HCT116 (cell line): ENCODE data around the gene PRPH. TPM values are rescaled to one million over a fixed set of nuclear protein-coding genes. Genes with fewer than 3 reads are reported as not detected.

ENCODE experiments used
- ATAC-seq: fragments of 200-7000 bp; cut with Tn5 transposase; 2 replicates; pipeline ENCODE4 v1.9.1; 2020; ENCODE audit warnings: mild to moderate bottlenecking, moderate library complexity
- BruUV-seq: library from RNA; stranded (reverse); fragments of 400-500 nt; replicated peaks from 2 replicates; lab custom pipeline; 2021; lab: Mats Ljungman, UMichigan
- CTCF ChIA-PET: fragments of 300-600 bp; sonication (Branson Sonifier 250); formaldehyde crosslinking; loops from one replicate; lab custom pipeline; 2021; ENCODE audit warnings: antibody characterized with exemption; lab: Charles Lee
- POLR2A ChIA-PET: fragments of 300-600, 350-600 bp; sonication (Branson Sonifier 250); formaldehyde crosslinking; loops from one replicate; lab custom pipeline; 2021; ENCODE audit warnings: antibody characterized with exemption; lab: Charles Lee
- RAD21 ChIA-PET, 2 experiments: fragments of 300-600 bp; sonication (Branson Sonifier 250); formaldehyde crosslinking; loops; one replicate each; lab custom pipeline; 2023; ENCODE audit warnings: low total read pairs in 2 of 2; ENCODE audit not compliant: uncharacterized antibody in 2 of 2, unreplicated experiment in 2 of 2, low non-redundant PET in 1 of 2; lab: Charles Lee
- DNase-seq: peaks from one replicate; pipeline ENCODE4 v3.0.0-alpha.2; 2010; ENCODE audit warnings: low read depth, low spot score
- H2AFZ ChIP-seq: fragments of 200-600 bp; shearing (Covaris generic), sonication (generic); 2 replicates; pipeline ENCODE4 v1.6.1; 2017; ENCODE audit warnings: low read depth, mixed run types, mixed read lengths, antibody characterized with exemption, low read length; ENCODE audit not compliant: poor library complexity, severe bottlenecking
- H3K27ac ChIP-seq: 2 replicates; pipeline ENCODE4 v1.5.1; 2012; ENCODE audit warnings: low read depth, low read length
- H3K27me3 ChIP-seq: fragments of 200-600 bp; sonication (generic); 2 replicates; pipeline ENCODE4 v1.6.1; 2016; ENCODE audit warnings: mixed run types, low read length, mixed read lengths; ENCODE audit not compliant: insufficient read depth
- H3K36me3 ChIP-seq, 2 experiments: fragments of 200-500 bp in 1 of 2; fragments of 200-600 bp in 1 of 2; sonication (Bioruptor generic) in 1 of 2; sonication (generic) in 1 of 2; 2 replicates each; pipeline versions ENCODE4 v1.5.1 to v1.6.1; 2014 to 2016; ENCODE audit warnings: low read length in 2 of 2, inconsistent platforms in 1 of 2, mixed read lengths in 1 of 2, mixed run types in 1 of 2; ENCODE audit not compliant: insufficient read depth in 2 of 2, control insufficient read depth in 1 of 2
- H3K4me1 ChIP-seq, 2 experiments: fragments of 200-600 bp in 1 of 2; sonication (generic) in 1 of 2; 2 replicates each; pipeline versions ENCODE4 v1.5.1 to v1.6.1; 2012 to 2017; ENCODE audit warnings: low read length in 2 of 2, inconsistent platforms in 1 of 2, mild to moderate bottlenecking in 1 of 2, mixed read lengths in 1 of 2, mixed run types in 1 of 2, moderate library complexity in 1 of 2; ENCODE audit not compliant: insufficient read depth in 2 of 2, control insufficient read depth in 1 of 2
- H3K4me2 ChIP-seq: fragments of 200-600 bp; sonication (generic); 2 replicates; pipeline ENCODE4 v1.6.1; 2017; ENCODE audit warnings: mixed run types, low read length, mixed read lengths
- H3K4me3 ChIP-seq, 2 experiments: fragments of 200-600 bp in 1 of 2; sonication (generic) in 1 of 2; replicated peaks in 1 of 2; 2 replicates each; pipeline ENCODE4 v1.5.1; 2011 to 2016; ENCODE audit warnings: low read length in 2 of 2, control low read depth in 1 of 2, low read depth in 1 of 2, mild to moderate bottlenecking in 1 of 2, mixed read lengths in 1 of 2, mixed run types in 1 of 2
- H3K79me2 ChIP-seq: fragments of 200-600 bp; sonication (generic); 2 replicates; pipeline ENCODE4 v1.6.1; 2017; ENCODE audit warnings: mild to moderate bottlenecking, mixed run types, low read length, moderate library complexity, mixed read lengths; ENCODE audit not compliant: insufficient read depth
- H3K9ac ChIP-seq: fragments of 200-600 bp; sonication (generic); 2 replicates; pipeline ENCODE4 v1.6.1; 2016; ENCODE audit warnings: low read length, mixed read lengths
- H3K9me2 ChIP-seq: fragments of 200-600 bp; sonication (generic), shearing (Covaris generic); 2 replicates; pipeline ENCODE4 v1.6.1; 2017; ENCODE audit warnings: mixed run types, mild to moderate bottlenecking, moderate library complexity; ENCODE audit not compliant: insufficient read depth
- H3K9me3 ChIP-seq, 2 experiments: fragments of 200-500 bp in 1 of 2; fragments of 200-600 bp in 1 of 2; sonication (Bioruptor generic) in 1 of 2; sonication (generic) in 1 of 2; 2 replicates each; pipeline ENCODE4 v1.6.1; 2014 to 2017; ENCODE audit warnings: low read length in 2 of 2, mixed read lengths in 2 of 2, inconsistent platforms in 1 of 2, low read depth in 1 of 2, mild to moderate bottlenecking in 1 of 2, mixed run types in 1 of 2, moderate library complexity in 1 of 2; ENCODE audit not compliant: control insufficient read depth in 1 of 2, insufficient read depth in 1 of 2
- H4K20me1 ChIP-seq: fragments of 200-600 bp; sonication (generic), shearing (Covaris generic); 2 replicates; pipeline ENCODE4 v1.6.1; 2017; ENCODE audit warnings: mixed run types, mild to moderate bottlenecking, moderate library complexity; ENCODE audit not compliant: insufficient read depth
- CEBPB ChIP-seq: IDR thresholded peaks from 2 replicates; pipeline ENCODE4 v1.6.1; 2012; ENCODE audit warnings: low read depth
- EGR1 ChIP-seq: IDR thresholded peaks from 2 replicates; pipeline ENCODE4 v1.6.1; 2012; ENCODE audit warnings: low read depth
- ELF1 ChIP-seq: IDR thresholded peaks from 2 replicates; pipeline ENCODE4 v1.6.1; 2012; ENCODE audit warnings: low read depth, borderline replicate concordance
- POLR2A ChIP-seq: IDR thresholded peaks from 2 replicates; pipeline ENCODE4 v1.7.0; 2011; ENCODE audit warnings: borderline replicate concordance; ENCODE audit not compliant: insufficient read depth, insufficient read length; ENCODE audit errors: extremely low read depth
- RAD21 ChIP-seq: IDR thresholded peaks from 2 replicates; pipeline ENCODE4 v1.6.1; 2012; ENCODE audit warnings: low read depth, mild to moderate bottlenecking
- SP1 ChIP-seq: IDR thresholded peaks from 2 replicates; pipeline ENCODE4 v1.6.1; 2012; ENCODE audit warnings: low read depth
- TCF7L2 ChIP-seq: IDR thresholded peaks from 2 replicates; pipeline ENCODE4 v1.7.0; 2011; ENCODE audit warnings: borderline replicate concordance, inconsistent platforms; ENCODE audit not compliant: insufficient read depth, insufficient read length; ENCODE audit errors: extremely low read depth
- YY1 ChIP-seq: IDR thresholded peaks from 2 replicates; pipeline ENCODE4 v1.6.1; 2011; ENCODE audit warnings: low read length, low read depth, moderate library complexity, mild to moderate bottlenecking; ENCODE audit not compliant: insufficient replicate concordance; ENCODE audit errors: extremely low read depth
- ZFX ChIP-seq: fragments of 450-650 bp; IDR thresholded peaks from 2 replicates; pipeline ENCODE4 v1.6.1; 2017
- ZNF274 ChIP-seq: fragments of 200-500 bp; sonication (Bioruptor generic); IDR thresholded peaks from 2 replicates; pipeline ENCODE4 v1.6.1; 2014; ENCODE audit warnings: mild to moderate bottlenecking, low read depth, low read length, inconsistent platforms
- intact Hi-C: fragments of 100-400 bp; cut with micrococcal nuclease; formaldehyde crosslinking; loops from 2 replicates; pipeline ENCODE4 v1.10.0; 2022
- total RNA-seq: library from RNA; stranded (reverse); gene quantifications from one replicate; pipeline ENCODE4 v1.2.1, GENCODE V29; 2021; ENCODE audit not compliant: unreplicated experiment
- TF ChIP-seq, protein P1 (sequence below): IDR thresholded peaks from 2 replicates; pipeline ENCODE4 v1.6.1; 2012; ENCODE audit warnings: low read depth
- TF ChIP-seq, protein P2 (sequence below): IDR thresholded peaks from 2 replicates; pipeline ENCODE4 v1.6.1; 2012
- TF ChIP-seq, protein P3 (sequence below), 3 experiments: fragments of 200-600 bp in 1 of 3; sonication (generic) in 1 of 3; IDR thresholded peaks in 2 of 3; conservative IDR thresholded peaks in 1 of 3; 2 replicates each; pipeline ENCODE4 v1.5.1; 2012 to 2017; ENCODE audit warnings: low read depth in 2 of 3, low read length in 2 of 3, antibody characterized with exemption in 1 of 3, borderline replicate concordance in 1 of 3, control low read depth in 1 of 3, mild to moderate bottlenecking in 1 of 3, mixed read lengths in 1 of 3, mixed run types in 1 of 3, moderate library complexity in 1 of 3; ENCODE audit not compliant: insufficient read depth in 1 of 3
- TF ChIP-seq, protein P4 (sequence below): IDR thresholded peaks from 2 replicates; pipeline ENCODE4 v1.6.1; 2011; ENCODE audit warnings: mild to moderate bottlenecking, low read length, moderate library complexity; ENCODE audit not compliant: insufficient replicate concordance; ENCODE audit errors: extremely low read depth

PRPH gene
- total RNA-seq, 1 experiment from 2014 or later = 6.7 TPM

DNA sequence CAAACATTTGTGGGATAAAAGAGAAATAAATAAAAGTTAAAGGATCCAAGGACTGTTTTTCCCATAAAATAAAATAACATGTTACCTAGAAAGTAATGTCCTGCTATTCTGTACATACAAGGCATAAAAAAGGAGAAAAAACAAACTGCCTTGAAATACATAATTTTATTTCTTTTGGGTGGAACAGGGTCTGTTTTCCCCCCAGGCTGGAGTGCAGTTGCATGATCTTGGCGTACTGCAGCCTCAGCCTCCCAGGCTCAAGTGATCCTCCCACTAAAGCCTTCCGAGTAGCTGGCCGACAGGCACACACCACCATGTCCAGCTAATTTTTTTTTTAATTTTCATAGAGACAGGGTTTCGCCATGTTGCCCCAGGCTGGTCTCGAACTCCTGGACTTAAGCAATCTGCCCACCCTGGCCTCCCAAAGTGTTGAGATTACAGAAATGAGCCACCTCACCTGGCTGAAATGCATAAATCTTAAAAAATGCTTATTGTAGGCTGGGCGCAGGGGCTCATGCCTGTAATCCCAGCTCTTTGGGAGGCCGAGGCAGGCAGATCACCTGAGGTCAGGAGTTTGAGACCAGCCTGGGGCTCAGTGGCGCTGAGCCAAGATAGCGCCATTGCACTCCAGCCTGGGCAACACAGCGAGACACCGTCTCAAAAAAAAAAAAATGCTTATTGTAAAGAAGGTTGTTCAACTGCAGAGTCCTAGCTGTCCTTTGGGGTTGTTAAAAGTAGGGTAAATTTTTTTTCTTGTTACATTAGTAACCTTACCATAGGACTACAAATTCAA lies 34.2 kb upstream of the PRPH start:
- no peak for TF ChIP-seq SP1
- no peak for TF ChIP-seq EGR1
- TF ChIP-seq, protein P1, sequence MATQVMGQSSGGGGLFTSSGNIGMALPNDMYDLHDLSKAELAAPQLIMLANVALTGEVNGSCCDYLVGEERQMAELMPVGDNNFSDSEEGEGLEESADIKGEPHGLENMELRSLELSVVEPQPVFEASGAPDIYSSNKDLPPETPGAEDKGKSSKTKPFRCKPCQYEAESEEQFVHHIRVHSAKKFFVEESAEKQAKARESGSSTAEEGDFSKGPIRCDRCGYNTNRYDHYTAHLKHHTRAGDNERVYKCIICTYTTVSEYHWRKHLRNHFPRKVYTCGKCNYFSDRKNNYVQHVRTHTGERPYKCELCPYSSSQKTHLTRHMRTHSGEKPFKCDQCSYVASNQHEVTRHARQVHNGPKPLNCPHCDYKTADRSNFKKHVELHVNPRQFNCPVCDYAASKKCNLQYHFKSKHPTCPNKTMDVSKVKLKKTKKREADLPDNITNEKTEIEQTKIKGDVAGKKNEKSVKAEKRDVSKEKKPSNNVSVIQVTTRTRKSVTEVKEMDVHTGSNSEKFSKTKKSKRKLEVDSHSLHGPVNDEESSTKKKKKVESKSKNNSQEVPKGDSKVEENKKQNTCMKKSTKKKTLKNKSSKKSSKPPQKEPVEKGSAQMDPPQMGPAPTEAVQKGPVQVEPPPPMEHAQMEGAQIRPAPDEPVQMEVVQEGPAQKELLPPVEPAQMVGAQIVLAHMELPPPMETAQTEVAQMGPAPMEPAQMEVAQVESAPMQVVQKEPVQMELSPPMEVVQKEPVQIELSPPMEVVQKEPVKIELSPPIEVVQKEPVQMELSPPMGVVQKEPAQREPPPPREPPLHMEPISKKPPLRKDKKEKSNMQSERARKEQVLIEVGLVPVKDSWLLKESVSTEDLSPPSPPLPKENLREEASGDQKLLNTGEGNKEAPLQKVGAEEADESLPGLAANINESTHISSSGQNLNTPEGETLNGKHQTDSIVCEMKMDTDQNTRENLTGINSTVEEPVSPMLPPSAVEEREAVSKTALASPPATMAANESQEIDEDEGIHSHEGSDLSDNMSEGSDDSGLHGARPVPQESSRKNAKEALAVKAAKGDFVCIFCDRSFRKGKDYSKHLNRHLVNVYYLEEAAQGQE = no peak
- TF ChIP-seq TCF7L2 = no peak
- TF ChIP-seq, protein P2, sequence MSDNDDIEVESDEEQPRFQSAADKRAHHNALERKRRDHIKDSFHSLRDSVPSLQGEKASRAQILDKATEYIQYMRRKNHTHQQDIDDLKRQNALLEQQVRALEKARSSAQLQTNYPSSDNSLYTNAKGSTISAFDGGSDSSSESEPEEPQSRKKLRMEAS = no peak
- no peak for TF ChIP-seq CEBPB
- no peak for TF ChIP-seq ZNF274
- TF ChIP-seq POLR2A = no peak
- TF ChIP-seq, protein P3, sequence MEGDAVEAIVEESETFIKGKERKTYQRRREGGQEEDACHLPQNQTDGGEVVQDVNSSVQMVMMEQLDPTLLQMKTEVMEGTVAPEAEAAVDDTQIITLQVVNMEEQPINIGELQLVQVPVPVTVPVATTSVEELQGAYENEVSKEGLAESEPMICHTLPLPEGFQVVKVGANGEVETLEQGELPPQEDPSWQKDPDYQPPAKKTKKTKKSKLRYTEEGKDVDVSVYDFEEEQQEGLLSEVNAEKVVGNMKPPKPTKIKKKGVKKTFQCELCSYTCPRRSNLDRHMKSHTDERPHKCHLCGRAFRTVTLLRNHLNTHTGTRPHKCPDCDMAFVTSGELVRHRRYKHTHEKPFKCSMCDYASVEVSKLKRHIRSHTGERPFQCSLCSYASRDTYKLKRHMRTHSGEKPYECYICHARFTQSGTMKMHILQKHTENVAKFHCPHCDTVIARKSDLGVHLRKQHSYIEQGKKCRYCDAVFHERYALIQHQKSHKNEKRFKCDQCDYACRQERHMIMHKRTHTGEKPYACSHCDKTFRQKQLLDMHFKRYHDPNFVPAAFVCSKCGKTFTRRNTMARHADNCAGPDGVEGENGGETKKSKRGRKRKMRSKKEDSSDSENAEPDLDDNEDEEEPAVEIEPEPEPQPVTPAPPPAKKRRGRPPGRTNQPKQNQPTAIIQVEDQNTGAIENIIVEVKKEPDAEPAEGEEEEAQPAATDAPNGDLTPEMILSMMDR (IDR thresholded peaks at IDR 0.05 in 2 of 3, conservative IDR thresholded peaks at IDR 0.05 in 1 of 3; ENCODE audit: borderline replicate concordance in 1 of 3, insufficient read depth in 1 of 3, low read depth in 2 of 3, low read length in 2 of 3) = no peak
- TF ChIP-seq ELF1 = no peak
- TF ChIP-seq RAD21 = no peak
- TF ChIP-seq YY1 = no peak
- TF ChIP-seq, protein P4, sequence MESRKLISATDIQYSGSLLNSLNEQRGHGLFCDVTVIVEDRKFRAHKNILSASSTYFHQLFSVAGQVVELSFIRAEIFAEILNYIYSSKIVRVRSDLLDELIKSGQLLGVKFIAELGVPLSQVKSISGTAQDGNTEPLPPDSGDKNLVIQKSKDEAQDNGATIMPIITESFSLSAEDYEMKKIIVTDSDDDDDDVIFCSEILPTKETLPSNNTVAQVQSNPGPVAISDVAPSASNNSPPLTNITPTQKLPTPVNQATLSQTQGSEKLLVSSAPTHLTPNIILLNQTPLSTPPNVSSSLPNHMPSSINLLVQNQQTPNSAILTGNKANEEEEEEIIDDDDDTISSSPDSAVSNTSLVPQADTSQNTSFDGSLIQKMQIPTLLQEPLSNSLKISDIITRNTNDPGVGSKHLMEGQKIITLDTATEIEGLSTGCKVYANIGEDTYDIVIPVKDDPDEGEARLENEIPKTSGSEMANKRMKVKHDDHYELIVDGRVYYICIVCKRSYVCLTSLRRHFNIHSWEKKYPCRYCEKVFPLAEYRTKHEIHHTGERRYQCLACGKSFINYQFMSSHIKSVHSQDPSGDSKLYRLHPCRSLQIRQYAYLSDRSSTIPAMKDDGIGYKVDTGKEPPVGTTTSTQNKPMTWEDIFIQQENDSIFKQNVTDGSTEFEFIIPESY = no peak
- no peak for TF ChIP-seq ZFX
- Histone ChIP-seq H2AFZ (no peak overlapping the region), H3K4me2 (no peak overlapping the region), H3K4me3 (no peak overlapping the region), H3K27ac (no peak overlapping the region), H4K20me1 (no peaks in the 10 kb centered on the region), H3K9ac (no peak overlapping the region), H3K79me2 (peaks cover 21% of the 10 kb centered on the region), H3K4me1 (peaks cover 14 to 25% of the 10 kb centered on the region in 2 experiments), H3K36me3 (peaks cover 0 to 4% of the 10 kb centered on the region in 2 experiments; a peak in 1 of 4 replicates), H3K27me3 (no peaks in the 10 kb centered on the region), H3K9me3 (no peaks in the 10 kb centered on the region), H3K9me2 (no peaks in the 10 kb centered on the region)
- ATAC-seq (no peak), DNase-seq (no peak)
- intact Hi-C loops = no loop called here
- ChIA-PET POLR2A (no interaction called here), CTCF (interaction anchor here (1.3 kb wide), 1 partner anchor 26 kb away, joined by 6 read pairs; no protein-coding TSS in a partner anchor), RAD21 (no interaction called here)
- no TSS peak for BruUV-seq
